ENCODE measurements around the gene GCC2. TPM values are rescaled to one million over a fixed set of nuclear protein-coding genes. Genes with fewer than 3 reads are reported as not detected.

Gene GCC2
- total and polyA plus RNA-seq, 2 of the 8 experiments (the other 6 are each of a cell fraction or from before 2014, with no cell fraction given): 4.6 to 54.9 TPM

DNA sequence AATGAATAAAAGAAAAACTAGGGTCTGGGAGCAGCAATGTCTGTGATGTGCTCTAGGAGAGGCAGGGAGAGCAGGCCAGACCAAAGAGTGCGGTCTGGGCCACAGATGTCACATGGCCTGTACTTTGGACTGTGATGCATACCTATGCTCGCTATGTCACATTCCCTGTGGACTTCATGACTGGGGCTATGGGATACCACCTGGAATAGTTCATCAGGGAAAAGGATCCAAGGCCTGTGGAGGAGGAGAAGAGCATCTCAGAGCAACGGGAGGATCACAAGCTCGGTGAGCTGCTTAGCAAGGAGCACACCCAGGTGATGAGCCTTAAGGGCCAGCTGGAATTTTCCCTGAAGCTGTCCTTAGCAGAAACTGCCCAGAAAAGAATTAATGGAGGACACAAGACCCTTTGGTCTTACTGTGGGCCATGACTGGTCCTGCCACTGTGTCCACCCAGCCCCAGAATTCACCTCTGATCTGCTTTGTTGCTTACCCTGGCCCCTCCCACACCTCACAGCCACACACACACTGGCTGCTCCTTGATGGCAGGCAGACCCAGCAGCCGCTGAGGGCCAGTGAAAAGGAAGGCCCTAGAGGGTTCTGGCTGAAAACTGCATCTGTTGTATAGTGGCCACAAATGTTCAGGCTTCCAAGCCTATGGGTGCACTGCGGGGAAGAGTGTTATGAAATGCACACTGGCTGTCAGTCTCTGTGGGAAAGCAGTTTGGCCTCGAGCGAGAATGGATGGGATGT, 25.3 kb upstream of the GCC2 start:
- Histone ChIP-seq H3K4me2 (ENCODE audit: insufficient read depth in 1 of 2, low read depth in 2 of 2, low read length in 2 of 2) (no peak overlapping the region), H2BK5ac (ENCODE audit: low read depth, low read length) (0 out of 2 replicates have a peak overlapping the region, but pooled peaks have one; percentile 12), H3K4ac (replicated peaks; ENCODE audit: insufficient read length, low read depth, low read length) (no peak overlapping the region), H3K27ac (ENCODE audit: low read depth, low read length) (no peak overlapping the region), H2BK12ac (ENCODE audit: low read depth, low read length) (no peak overlapping the region), H2AK5ac (ENCODE audit: low read depth, low read length) (no peak overlapping the region), H2BK15ac (ENCODE audit: low read length) (no peak overlapping the region), H4K20me1 (replicated peaks in 1 of 2; ENCODE audit: control insufficient read depth in 1 of 2, insufficient read depth in 2 of 2, low read length in 2 of 2) (no peaks in the 10 kb centered on the region), H3K4me1 (replicated peaks in 1 of 4; ENCODE audit: control insufficient read depth in 3 of 4, insufficient read depth in 4 of 4, low read length in 3 of 4) (no peaks in the 10 kb centered on the region), H2BK20ac (ENCODE audit: low read length) (no peak overlapping the region), H2BK120ac (replicated peaks; ENCODE audit: low read depth, low read length) (no peak overlapping the region), H3K4me3 (ENCODE audit: extremely low read depth in 1 of 4, insufficient read depth in 2 of 4, low read depth in 3 of 4, low read length in 4 of 4) (no peak overlapping the region), H3K56ac (replicated peaks; ENCODE audit: insufficient read length, low read depth, low read length) (no peak overlapping the region), H3K18ac (ENCODE audit: extremely low read depth, low read length) (no peak overlapping the region), H3K23me2 (ENCODE audit: low read depth, low read length) (no peaks in the 10 kb centered on the region), H3K9me3 (ENCODE audit: insufficient read depth in 2 of 2, low read depth in 1 of 2, low read length in 1 of 2) (no peaks in the 10 kb centered on the region), H3K23ac (ENCODE audit: insufficient read length) (no peak overlapping the region), H3K27me3 (replicated peaks in 1 of 4; ENCODE audit: control insufficient read depth in 3 of 4, extremely low read depth in 1 of 4, insufficient read depth in 3 of 4, low read length in 3 of 4) (no peaks in the 10 kb centered on the region), H2AFZ (ENCODE audit: low read length) (peak overlapping the region; percentile 6; the same call in 1 of the 2 replicates), H3K9ac (replicated peaks in 1 of 4; ENCODE audit: extremely low read depth in 1 of 4, low read depth in 3 of 4, low read length in 3 of 4) (no peak overlapping the region), H3K79me1 (ENCODE audit: low read depth, low read length) (no peaks in the 10 kb centered on the region), H4K5ac (ENCODE audit: insufficient read length, low read depth, low read length) (no peak overlapping the region), H4K8ac (ENCODE audit: extremely low read depth, insufficient read depth, low read length) (no peak overlapping the region), H3K14ac (ENCODE audit: insufficient read length) (no peak overlapping the region), H3K36me3 (ENCODE audit: control insufficient read depth in 2 of 4, insufficient read depth in 4 of 4, low read length in 3 of 4) (no peaks in the 10 kb centered on the region), H3K79me2 (ENCODE audit: control insufficient read depth in 1 of 2, insufficient read depth in 2 of 2, low read length in 2 of 2) (no peaks in the 10 kb centered on the region), H4K91ac (replicated peaks; ENCODE audit: insufficient read length, low read length) (no peak overlapping the region)
- no peak for DNase-seq (ENCODE audit: low read depth in 1 of 2, low spot score in 2 of 2)
- ChIA-PET CTCF (ENCODE audit: partially characterized antibody) (no interaction called here), POLR2A (ENCODE audit: partially characterized antibody) (interaction anchor here (0.6 kb wide), 1 partner anchor 37 kb away, joined by 4 read pairs; no protein-coding TSS in a partner anchor)
- TF ChIP-seq MAFK (IDR thresholded peaks at IDR 0.05; ENCODE audit: low read depth, low read length) (no peak), NRF1 (IDR thresholded peaks at IDR 0.05; ENCODE audit: low read depth, low read length) (no peak), CREB1 (IDR thresholded peaks at IDR 0.05) (no peak), YY1 (IDR thresholded peaks at IDR 0.05; ENCODE audit: low read depth, low read length) (no peak)
- FAIRE-seq: no peak
- 93% methylated on average over 8 of the region's 8 CpGs; no CpG with 5 or more reads in 1 of the 2 experiments for WGBS, 2 experiments (ENCODE audit: extremely low coverage in 1 of 2, insufficient coverage in 1 of 2, insufficient read length in 1 of 2, insufficient replicate concordance in 2 of 2, low coverage in 1 of 2, low lambda C conversion rate in 2 of 2, missing lambda C conversion rate in 1 of 2)
